Gastrocnemius medialis (tissue), 4 donors: ENCODE results near the gene RHBDL1.

ENCODE experiments used
- POLR2A ChIP-seq, 2 donors: fragments of 450-650 bp; IDR thresholded peaks; one replicate each; pipeline ENCODE4 v1.6.1; 2017; ENCODE audit warnings: antibody characterized with exemption in 2 of 2, mild to moderate bottlenecking in 2 of 2, moderate library complexity in 2 of 2
- TF ChIP-seq, protein P1 (sequence below), 5 experiments: fragments of 450-650 bp in 3 of 5; fragments of 200-600 bp in 2 of 5; sonication (generic) in 2 of 5; IDR thresholded peaks in 4 of 5; conservative IDR thresholded peaks in 1 of 5; 1 replicate in 4 of 5; 2 replicates in 1 of 5; pipeline ENCODE4 v1.5.1; 2016 to 2019; ENCODE audit warnings: antibody characterized with exemption in 5 of 5, mild to moderate bottlenecking in 3 of 5, moderate library complexity in 3 of 5

DNA sequence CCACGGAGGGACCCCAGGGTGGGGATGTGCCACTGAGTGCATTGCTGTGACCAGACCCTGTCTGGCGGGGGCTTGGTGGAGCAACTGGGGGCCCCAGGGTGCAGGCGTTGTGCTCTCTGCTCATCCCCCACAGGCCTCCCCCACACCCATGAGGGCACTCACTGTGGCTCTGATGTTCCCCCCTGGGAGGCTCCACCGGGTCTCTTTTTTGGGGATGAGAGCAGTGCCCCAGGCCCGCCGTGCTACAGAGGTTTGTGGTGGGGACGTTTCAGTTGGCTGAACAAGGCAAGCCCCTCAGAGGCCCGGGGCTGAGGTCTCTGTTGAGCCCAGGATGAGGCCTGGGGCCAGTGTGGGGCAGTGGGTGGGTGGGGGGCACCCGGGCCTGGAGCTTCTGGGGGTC is 48.2 kb downstream of the RHBDL1 start:
- no peak for TF ChIP-seq POLR2A (IDR thresholded peaks at IDR 0.05)
- TF ChIP-seq, protein P1, sequence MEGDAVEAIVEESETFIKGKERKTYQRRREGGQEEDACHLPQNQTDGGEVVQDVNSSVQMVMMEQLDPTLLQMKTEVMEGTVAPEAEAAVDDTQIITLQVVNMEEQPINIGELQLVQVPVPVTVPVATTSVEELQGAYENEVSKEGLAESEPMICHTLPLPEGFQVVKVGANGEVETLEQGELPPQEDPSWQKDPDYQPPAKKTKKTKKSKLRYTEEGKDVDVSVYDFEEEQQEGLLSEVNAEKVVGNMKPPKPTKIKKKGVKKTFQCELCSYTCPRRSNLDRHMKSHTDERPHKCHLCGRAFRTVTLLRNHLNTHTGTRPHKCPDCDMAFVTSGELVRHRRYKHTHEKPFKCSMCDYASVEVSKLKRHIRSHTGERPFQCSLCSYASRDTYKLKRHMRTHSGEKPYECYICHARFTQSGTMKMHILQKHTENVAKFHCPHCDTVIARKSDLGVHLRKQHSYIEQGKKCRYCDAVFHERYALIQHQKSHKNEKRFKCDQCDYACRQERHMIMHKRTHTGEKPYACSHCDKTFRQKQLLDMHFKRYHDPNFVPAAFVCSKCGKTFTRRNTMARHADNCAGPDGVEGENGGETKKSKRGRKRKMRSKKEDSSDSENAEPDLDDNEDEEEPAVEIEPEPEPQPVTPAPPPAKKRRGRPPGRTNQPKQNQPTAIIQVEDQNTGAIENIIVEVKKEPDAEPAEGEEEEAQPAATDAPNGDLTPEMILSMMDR (IDR thresholded peaks at IDR 0.05 in 4 of 5, conservative IDR thresholded peaks at IDR 0.05 in 1 of 5), result no peak
